HepG2 (cell line): ENCODE data around the gene ESYT2. TPM values are rescaled to one million over a fixed set of nuclear protein-coding genes. Genes with fewer than 3 reads are reported as not detected.
A peak's percentile ranks its signal among the peaks of the same experiment; 100 is the strongest.

Experiments
- ATRX ChIP-seq: sonication (generic); formaldehyde crosslinking; IDR thresholded peaks from 2 replicates; pipeline ENCODE4 v1.4.0; 2020; ENCODE audit warnings: missing genetic modification reagents, borderline replicate concordance
- CHD2 ChIP-seq: IDR thresholded peaks from 2 replicates; pipeline ENCODE4 v1.6.1; 2011; ENCODE audit warnings: low read depth, low read length, improper control_type of control experiment
- HMGXB4 ChIP-seq, 2 experiments: sonication (generic) in 1 of 2; formaldehyde crosslinking in 1 of 2; IDR thresholded peaks; 2 replicates each; pipeline versions ENCODE4 v1.4.0 to v1.6.1; 2018 to 2020; ENCODE audit warnings: missing genetic modification reagents in 2 of 2, borderline replicate concordance in 1 of 2, low read depth in 1 of 2, mild to moderate bottlenecking in 1 of 2, missing biosample characterization in 1 of 2
- IRF1 ChIP-seq: sonication (generic); formaldehyde crosslinking; IDR thresholded peaks from 2 replicates; pipeline ENCODE4 v1.4.0; 2020; ENCODE audit warnings: low read depth, mild to moderate bottlenecking, missing genetic modification reagents
- KLF13 ChIP-seq: sonication (generic); formaldehyde crosslinking; IDR thresholded peaks from 2 replicates; pipeline ENCODE4 v1.4.0; 2020; ENCODE audit warnings: mild to moderate bottlenecking, missing genetic modification reagents
- SKIL ChIP-seq: sonication (generic); formaldehyde crosslinking; IDR thresholded peaks from 2 replicates; pipeline ENCODE4 v1.8.0; 2022; ENCODE audit warnings: missing genetic modification reagents, mild to moderate bottlenecking, moderate library complexity, borderline replicate concordance
- TOPORS ChIP-seq: sonication (generic); formaldehyde crosslinking; IDR thresholded peaks from 2 replicates; pipeline ENCODE4 v1.8.0; 2023; ENCODE audit warnings: mild to moderate bottlenecking, missing genetic modification reagents
- YEATS4 ChIP-seq: sonication (generic); formaldehyde crosslinking; IDR thresholded peaks from 2 replicates; pipeline ENCODE4 v1.4.0; 2020; ENCODE audit warnings: missing genetic modification reagents, borderline replicate concordance
- ZFP62 ChIP-seq: sonication (generic); formaldehyde crosslinking; IDR thresholded peaks from 2 replicates; pipeline ENCODE4 v1.4.0; 2020; ENCODE audit warnings: missing genetic modification reagents
- ZIK1 ChIP-seq: sonication (generic); formaldehyde crosslinking; IDR thresholded peaks from 2 replicates; pipeline ENCODE4 v1.5.0; 2020; ENCODE audit warnings: mild to moderate bottlenecking, low read depth, missing genetic modification reagents, borderline replicate concordance
- ZMYM3 ChIP-seq: sonication (generic); formaldehyde crosslinking; IDR thresholded peaks from 2 replicates; pipeline ENCODE4 v1.5.1; 2020; ENCODE audit warnings: mild to moderate bottlenecking, missing genetic modification reagents
- ZNF18 ChIP-seq: sonication (generic); formaldehyde crosslinking; IDR thresholded peaks from 2 replicates; pipeline ENCODE4 v1.8.0; 2022; ENCODE audit warnings: mild to moderate bottlenecking, missing genetic modification reagents; ENCODE audit not compliant: insufficient replicate concordance
- ZNF205 ChIP-seq: IDR thresholded peaks from 2 replicates; pipeline ENCODE4 v1.6.1; 2018; ENCODE audit warnings: missing biosample characterization, missing genetic modification reagents
- ZNF263 ChIP-seq: sonication (generic); formaldehyde crosslinking; IDR thresholded peaks from 2 replicates; pipeline ENCODE4 v1.4.0; 2020; ENCODE audit warnings: missing genetic modification reagents
- ZNF280D ChIP-seq: sonication (generic); formaldehyde crosslinking; IDR thresholded peaks from 2 replicates; pipeline ENCODE4 v1.5.1; 2020; ENCODE audit warnings: mild to moderate bottlenecking, missing genetic modification reagents
- ZNF33A ChIP-seq: sonication (generic); formaldehyde crosslinking; IDR thresholded peaks from 2 replicates; pipeline ENCODE4 v1.5.1; 2020; ENCODE audit warnings: missing genetic modification reagents, mild to moderate bottlenecking, moderate library complexity, borderline replicate concordance
- ZNF430 ChIP-seq: sonication (generic); formaldehyde crosslinking; IDR thresholded peaks from 2 replicates; pipeline ENCODE4 v1.9.0; 2021; ENCODE audit warnings: mild to moderate bottlenecking, missing genetic modification reagents
- ZNF468 ChIP-seq: sonication (generic); formaldehyde crosslinking; IDR thresholded peaks from 2 replicates; pipeline ENCODE4 v1.8.0; 2022; ENCODE audit warnings: mild to moderate bottlenecking, moderate library complexity, missing genetic modification reagents
- ZNF768 ChIP-seq: sonication (generic); formaldehyde crosslinking; IDR thresholded peaks from 2 replicates; pipeline ENCODE4 v1.4.0; 2020; ENCODE audit warnings: missing genetic modification reagents
- ZSCAN25 ChIP-seq: sonication (generic); formaldehyde crosslinking; IDR thresholded peaks from 2 replicates; pipeline ENCODE4 v1.8.0; 2022; ENCODE audit warnings: mild to moderate bottlenecking, missing genetic modification reagents
- polyA plus RNA-seq, 8 experiments: library from polyadenylated mRNA; depleted of rRNA in 3 of 8; stranded (reverse) in 7 of 8; unstranded in 1 of 8; fragments of >200 nt; fragmentation: Illumina TruSeq in 4 of 8; extraction: Trizol in 4 of 8; gene quantifications; 2 replicates each; pipeline versions ENCODE4 v1.2.1 to v1.2.3, GENCODE V29; 2011 to 2016; ENCODE audit warnings: low read depth in 4 of 8, missing spikeins in 1 of 8, mixed read lengths in 1 of 8; ENCODE audit not compliant: insufficient read depth in 1 of 8
- total RNA-seq, 5 experiments: library from RNA; depleted of rRNA; stranded (reverse); fragments of >200 nt; fragmentation: Illumina TruSeq; extraction: Trizol; gene quantifications; 2 replicates each; pipeline ENCODE4 v1.2.3, GENCODE V29; 2016; ENCODE audit warnings: low read depth in 1 of 5

Gene ESYT2
- total and polyA plus RNA-seq, 2 of the 13 experiments (the other 11 are each of a cell fraction or from before 2014, with no cell fraction given) = 28.5 to 37.3 TPM

- TF ChIP-seq IRF1 (no peak), ZNF280D (peak; percentile 67; the same call in 1 of the 2 replicates), ZNF205 (CRISPR knock-in tag) (0 out of 2 replicates have a peak, but pooled peaks have one; percentile 37), ZNF263 (CRISPR knock-in tag) (no peak), ZNF18 (CRISPR knock-in tag) (no peak), ZFP62 (CRISPR knock-in tag) (no peak), ZNF33A (peak; percentile 64; the same call in 1 of the 2 replicates), ZNF430 (CRISPR knock-in tag) (peak; percentile 57; the same call in 1 of the 2 replicates), ZIK1 (CRISPR knock-in tag) (no peak), HMGXB4 (CRISPR knock-in tag; IDR thresholded peaks at IDR 0.05; ENCODE audit: borderline replicate concordance in 1 of 2, low read depth in 1 of 2) (peak in 1 of 2 experiments; percentile 44; a peak in 1 of 4 replicates), KLF13 (no peak), YEATS4 (CRISPR knock-in tag) (peak; percentile 73; the same call in 1 of the 2 replicates), ZMYM3 (CRISPR knock-in tag) (0 out of 2 replicates have a peak, but pooled peaks have one; percentile 60), ZNF468 (CRISPR knock-in tag) (no peak), ATRX (CRISPR knock-in tag) (no peak), SKIL (CRISPR knock-in tag) (no peak), ZSCAN25 (CRISPR knock-in tag) (peak; percentile 56; the same call in 1 of the 2 replicates), ZNF768 (no peak), TOPORS (CRISPR knock-in tag) (no peak), CHD2 (no peak)
These were observed 36.2 kb upstream of the ESYT2 start (continued) for GRCh38 chr7:158865462-158865922.
